GM18508 (cell line): Measurements from ENCODE around the gene SLC39A11.
"Not testable (repeated sequence)": the region's sequence is repeated elsewhere in the genome, so short reads cannot be mapped to it uniquely, and the experiment has no call there.

Source experiments
- ATAC-seq: cut with Tn5 transposase; IDR thresholded peaks from one replicate; pipeline ENCODE4 v1.9.1; 2021; ENCODE audit warnings: moderate number of reproducible peaks; ENCODE audit not compliant: insufficient read depth, unreplicated experiment

The SLC39A11 gene

GRCh38 chr17:72858826-72859495 is 233.5 kb downstream of the SLC39A11 start:
- no peak for ATAC-seq

GRCh38 chr17:72853440-72854415 is 238.8 kb downstream of the SLC39A11 start:
- no peak for ATAC-seq

GRCh38 chr17:72852277-72852938 is 240.1 kb downstream of the SLC39A11 start:
- no peak for ATAC-seq

- no peak for ATAC-seq
Observed at GRCh38 chr17:72850410-72851118, 241.9 kb downstream of the SLC39A11 start.

GRCh38 chr17:72846399-72846798 is 246.1 kb downstream of the SLC39A11 start:
- ATAC-seq, result no peak

- no peak for ATAC-seq
Observed at GRCh38 chr17:72843591-72843990, 248.9 kb downstream of the SLC39A11 start.

GRCh38 chr17:72840019-72840418 is 252.5 kb downstream of the SLC39A11 start:
- ATAC-seq, result no peak

- ATAC-seq, result no peak
Observed at GRCh38 chr17:72839131-72839725, 253.3 kb downstream of the SLC39A11 start.

- no peak for ATAC-seq
Observed at GRCh38 chr17:72838581-72838980, 253.9 kb downstream of the SLC39A11 start.

- no peak for ATAC-seq
Observed at GRCh38 chr17:72838068-72838467, 254.4 kb downstream of the SLC39A11 start.

GRCh38 chr17:72837335-72837734 is 255.2 kb downstream of the SLC39A11 start:
- no peak for ATAC-seq

GRCh38 chr17:72833128-72833765 is 259.2 kb downstream of the SLC39A11 start:
- no peak for ATAC-seq

- no peak for ATAC-seq
Observed at GRCh38 chr17:72832306-72832705, 260.2 kb downstream of the SLC39A11 start.

- no peak for ATAC-seq
Observed at GRCh38 chr17:72829883-72830282, 262.6 kb downstream of the SLC39A11 start.

GRCh38 chr17:72826602-72827001 is 265.9 kb downstream of the SLC39A11 start:
- no peak for ATAC-seq

- not testable (repeated sequence) for ATAC-seq
Observed at GRCh38 chr17:72826059-72826458, 266.4 kb downstream of the SLC39A11 start.

GRCh38 chr17:72825218-72825617 is 267.3 kb downstream of the SLC39A11 start:
- no peak for ATAC-seq

GRCh38 chr17:72824267-72824666 is 268.2 kb downstream of the SLC39A11 start:
- not testable (repeated sequence) for ATAC-seq

GRCh38 chr17:72822358-72823023 is 270.0 kb downstream of the SLC39A11 start:
- ATAC-seq, result no peak
